ENCODE measurements around the gene SLC1A7.
"Not testable (repeated sequence)": the region's sequence is repeated elsewhere in the genome, so short reads cannot be mapped to it uniquely, and the experiment has no call there.

Gene SLC1A7

DNA sequence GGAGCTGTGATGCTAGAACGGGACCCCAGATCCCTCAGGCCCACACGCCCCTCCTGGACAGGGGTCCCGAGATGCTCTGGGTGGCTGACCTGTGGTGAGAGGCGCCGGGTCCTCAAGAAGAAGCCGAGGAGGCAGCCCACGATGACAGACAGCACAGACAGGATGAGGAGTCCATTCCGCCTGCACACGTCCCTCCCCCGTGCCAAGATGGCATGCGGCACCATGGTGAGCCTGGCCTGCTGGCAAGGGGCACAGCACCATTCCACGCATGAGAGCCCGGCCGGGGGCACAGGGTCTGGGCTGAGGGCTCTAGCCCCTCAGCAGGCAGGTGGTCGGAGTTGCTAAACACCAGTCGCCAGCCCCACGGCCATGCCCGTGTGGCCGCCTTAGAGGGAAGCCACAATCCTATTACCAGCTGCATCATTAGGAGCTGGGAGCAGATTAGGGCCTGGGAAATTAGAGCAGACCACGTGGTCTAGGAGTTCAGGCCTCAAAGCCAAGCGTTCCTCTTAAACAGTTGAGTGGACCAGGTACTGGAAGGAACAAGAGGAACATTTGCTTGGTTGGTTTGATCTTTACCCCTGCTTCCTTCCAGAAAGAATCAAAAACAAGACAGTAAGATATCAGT, at the start of gene SLC1A7:
TSS of gene SLC1A7 (minus strand) at position 413 of the 628 bp plus-strand sequence. CDS start at position 224, 189 bp downstream.
- peaks cover 10% of the 10 kb centered on the region for H3K9me3 Mint-ChIP-seq
- ATAC-seq = no peak
- no peaks in the 10 kb centered on the region for H3K4me1 Mint-ChIP-seq
- no peak within 1 kb of the TSS for H3K4me3 Mint-ChIP-seq
- peaks cover 8% of the 10 kb centered on the region for H3K36me3 Mint-ChIP-seq
- H3K27me3 Mint-ChIP-seq = peaks cover 21% of the 10 kb centered on the region
- H3K27ac Mint-ChIP-seq = no peak within 1 kb of the TSS

DNA sequence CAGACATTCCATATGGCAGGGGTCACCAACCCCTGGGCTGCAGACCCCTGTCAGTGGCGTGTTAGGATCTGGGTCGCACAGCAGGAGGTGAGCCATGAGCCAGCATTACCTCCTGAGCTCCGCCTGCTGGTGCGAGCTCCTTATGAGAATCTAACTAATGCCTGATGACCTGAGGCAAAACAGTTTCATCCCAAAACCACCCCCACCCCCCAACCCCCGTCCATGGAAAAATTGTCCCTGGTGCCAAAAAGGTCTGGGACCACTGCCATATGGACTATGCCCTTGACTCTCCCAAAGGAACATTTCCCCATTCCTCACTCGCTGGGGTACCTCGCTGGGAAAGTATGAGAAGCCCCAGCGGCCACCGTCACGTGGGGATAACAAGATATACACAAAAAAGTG, 47.8 kb upstream of the SLC1A7 start:
- Mint-ChIP-seq H3K9me3 (peaks cover 3% of the 10 kb centered on the region), H3K27me3 (peaks cover 8% of the 10 kb centered on the region), H3K27ac (no peak overlapping the region), H3K4me1 (no peaks in the 10 kb centered on the region), H3K36me3 (no peaks in the 10 kb centered on the region), H3K4me3 (no peak overlapping the region)
- ATAC-seq = no peak

DNA sequence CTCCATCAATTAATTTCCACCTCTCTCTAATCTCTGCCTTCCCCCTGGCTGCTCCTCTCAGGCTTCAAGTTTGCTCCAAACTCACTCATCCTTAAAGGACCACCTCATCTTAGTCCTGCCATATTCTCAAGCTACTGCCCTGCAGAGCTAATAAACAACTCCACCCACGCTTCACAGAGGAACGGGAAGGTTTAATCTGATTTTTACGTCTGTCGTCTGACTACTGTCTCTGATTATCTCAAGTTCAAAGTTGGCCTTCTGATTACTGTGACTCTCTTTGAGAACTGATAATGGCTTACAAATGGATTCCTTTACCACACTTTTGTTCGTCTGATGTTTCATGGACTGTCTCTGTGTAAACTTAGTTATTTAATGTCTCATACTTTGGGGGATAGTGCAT, 46.6 kb upstream of the SLC1A7 start:
- ATAC-seq = no peak
- peaks cover 3% of the 10 kb centered on the region for H3K9me3 Mint-ChIP-seq
- no peaks in the 10 kb centered on the region for H3K36me3 Mint-ChIP-seq
- H3K27me3 Mint-ChIP-seq = peaks cover 8% of the 10 kb centered on the region
- no peak overlapping the region for H3K4me3 Mint-ChIP-seq
- H3K4me1 Mint-ChIP-seq = no peaks in the 10 kb centered on the region
- H3K27ac Mint-ChIP-seq = no peak overlapping the region

DNA sequence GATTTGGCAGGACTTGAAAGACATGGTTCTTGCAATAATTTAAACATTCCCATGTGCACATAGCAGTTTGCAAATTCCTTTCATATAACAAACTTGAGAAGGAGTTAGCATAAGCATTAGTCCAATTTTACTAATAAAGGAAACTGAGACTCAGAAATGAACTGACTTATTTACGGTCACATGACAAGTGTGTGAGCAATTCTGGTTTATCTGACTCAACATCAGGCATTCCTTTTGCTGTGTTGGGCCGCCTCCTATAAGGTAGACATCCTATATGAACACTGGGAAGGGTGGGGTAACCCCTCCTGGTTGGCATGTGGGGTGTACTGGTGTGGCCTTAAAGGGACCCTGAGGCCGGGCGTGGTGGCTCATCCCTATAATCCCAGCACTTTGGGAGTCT, 45.7 kb upstream of the SLC1A7 start:
- no peak for ATAC-seq
- H3K36me3 Mint-ChIP-seq = no peaks in the 10 kb centered on the region
- H3K4me1 Mint-ChIP-seq = no peaks in the 10 kb centered on the region
- peaks cover 8% of the 10 kb centered on the region for H3K27me3 Mint-ChIP-seq
- H3K9me3 Mint-ChIP-seq = peaks cover 3% of the 10 kb centered on the region
- H3K4me3 Mint-ChIP-seq = no peak overlapping the region
- H3K27ac Mint-ChIP-seq = no peak overlapping the region

DNA sequence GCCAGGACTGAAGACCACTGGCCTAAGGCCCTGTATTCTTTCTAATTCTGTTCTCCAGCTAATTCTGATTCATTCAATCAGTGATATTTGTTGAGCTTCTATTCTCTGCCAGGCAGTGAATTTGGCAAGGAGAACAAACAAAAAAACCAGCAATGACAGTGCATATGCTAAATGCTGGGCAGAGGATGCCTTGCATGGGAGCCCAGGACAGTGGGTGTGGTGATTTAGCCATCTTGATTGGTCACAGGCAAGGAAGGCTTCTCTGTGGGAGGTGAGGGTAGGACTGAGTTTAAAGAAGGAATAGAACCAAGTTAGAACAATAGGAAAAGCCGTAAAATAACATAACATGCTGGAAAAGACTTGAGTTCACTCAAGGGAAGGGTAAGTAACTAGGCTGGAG, 45.0 kb upstream of the SLC1A7 start:
- Mint-ChIP-seq H3K27me3 (peaks cover 8% of the 10 kb centered on the region), H3K4me1 (no peaks in the 10 kb centered on the region), H3K9me3 (peaks cover 3% of the 10 kb centered on the region), H3K27ac (no peak overlapping the region), H3K36me3 (no peaks in the 10 kb centered on the region), H3K4me3 (no peak overlapping the region)
- ATAC-seq = no peak

DNA sequence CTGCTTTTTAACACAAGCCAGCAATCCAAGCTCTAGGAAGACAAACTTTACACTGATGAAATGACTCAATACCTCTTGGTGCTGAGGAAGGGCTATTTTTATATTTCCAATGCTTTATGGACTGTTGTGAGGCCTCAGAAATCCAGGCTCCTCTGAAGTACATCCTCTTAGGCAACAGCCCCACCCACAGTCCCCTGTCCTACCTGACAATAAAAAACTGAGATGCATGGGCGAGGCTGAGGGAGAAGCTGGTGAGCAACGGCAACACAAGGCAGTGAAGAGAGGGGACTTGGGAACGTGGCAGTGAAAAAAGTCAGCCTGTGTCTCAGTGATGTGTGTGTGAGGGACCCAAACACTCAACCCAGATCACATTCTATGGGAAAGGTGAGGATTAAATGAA, 44.1 kb upstream of the SLC1A7 start:
- Mint-ChIP-seq H3K27me3 (peaks cover 8% of the 10 kb centered on the region), H3K4me1 (no peaks in the 10 kb centered on the region), H3K36me3 (no peaks in the 10 kb centered on the region), H3K9me3 (no peaks in the 10 kb centered on the region), H3K4me3 (no peak overlapping the region), H3K27ac (no peak overlapping the region)
- no peak for ATAC-seq

DNA sequence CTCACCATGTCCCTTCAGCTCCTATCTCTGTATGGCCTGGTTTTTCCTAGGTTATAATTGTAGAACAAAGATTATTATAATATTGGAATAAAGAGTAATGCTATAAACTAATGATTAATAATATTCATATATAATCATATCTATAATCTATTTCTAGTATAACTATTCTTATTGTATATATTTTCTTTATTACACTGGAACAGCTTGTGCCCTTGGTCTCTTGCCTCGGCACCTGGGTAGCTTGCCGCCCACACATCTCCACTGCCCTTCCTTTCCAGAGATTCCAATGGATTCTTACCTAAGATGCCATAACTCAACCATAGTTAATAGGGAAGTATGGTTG, 43.5 kb upstream of the SLC1A7 start:
- H3K36me3 Mint-ChIP-seq, H3K9me3 Mint-ChIP-seq, ATAC-seq, H3K27me3 Mint-ChIP-seq, H3K4me1 Mint-ChIP-seq, H3K4me3 Mint-ChIP-seq, H3K27ac Mint-ChIP-seq: not testable (repeated sequence)

DNA sequence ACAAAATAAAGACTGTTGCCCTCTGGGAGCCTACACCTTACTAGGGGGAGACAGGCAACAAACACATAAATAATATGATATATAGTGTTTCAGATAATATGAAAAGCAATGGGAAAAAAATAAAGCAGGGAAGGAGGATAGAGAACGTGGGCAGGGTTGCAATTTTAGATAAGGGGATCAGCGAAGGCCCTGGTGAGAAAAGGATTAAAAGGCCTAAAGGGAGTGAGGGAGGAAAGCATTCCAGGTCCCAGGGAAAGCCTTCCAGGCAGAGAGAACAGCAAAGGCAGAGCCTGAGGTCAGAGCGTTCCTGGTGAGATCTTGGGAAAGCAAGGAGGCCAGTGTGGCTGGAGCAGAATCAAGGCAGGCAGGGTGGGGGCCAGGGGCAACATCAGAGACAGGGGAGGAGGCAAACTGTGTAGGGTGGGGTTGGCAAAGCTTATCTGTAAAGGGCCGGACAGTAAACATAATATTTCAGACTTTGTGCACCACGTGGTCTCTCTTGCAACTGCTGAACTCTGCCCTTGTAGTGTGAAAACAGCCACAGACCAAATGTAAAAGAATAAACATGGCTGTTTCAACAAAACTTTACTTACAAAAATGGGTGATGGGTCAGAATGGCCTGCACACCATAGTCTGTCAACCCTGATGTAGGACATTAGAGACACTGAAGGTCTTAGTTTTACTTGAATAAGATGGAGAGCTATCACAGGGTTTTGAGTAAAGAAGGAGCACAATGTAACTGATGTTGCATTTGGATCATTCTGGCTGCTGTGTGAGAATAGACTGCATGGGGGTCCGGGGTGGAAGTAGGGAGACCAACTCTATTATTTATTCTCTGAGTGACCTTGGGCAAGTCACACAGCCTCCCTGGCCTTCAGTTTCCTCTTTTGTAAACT, 40.9 kb upstream of the SLC1A7 start:
- Mint-ChIP-seq H3K36me3 (no peaks in the 10 kb centered on the region), H3K4me1 (no peaks in the 10 kb centered on the region), H3K27me3 (peaks cover 24% of the 10 kb centered on the region), H3K27ac (no peak overlapping the region), H3K9me3 (no peaks in the 10 kb centered on the region), H3K4me3 (no peak overlapping the region)
- no peak for ATAC-seq

DNA sequence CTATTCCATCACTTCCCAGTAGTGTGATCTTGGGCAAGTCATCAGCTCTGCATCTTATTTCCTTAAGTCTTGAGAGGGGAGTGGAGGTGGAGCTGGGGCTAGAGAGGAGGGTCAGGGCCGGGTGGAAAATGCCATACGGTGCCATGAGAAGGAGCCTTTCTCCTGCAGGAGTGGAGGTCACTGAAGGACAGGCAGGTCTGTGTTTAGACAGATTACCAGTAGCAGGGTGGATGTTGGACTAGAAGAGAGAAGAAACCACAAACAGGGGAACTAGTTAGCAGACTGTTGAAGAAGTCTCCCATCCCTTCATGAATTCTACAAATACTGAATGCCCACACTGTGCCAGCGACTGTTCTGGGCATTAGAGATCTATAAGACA, 40.3 kb upstream of the SLC1A7 start:
- Mint-ChIP-seq H3K4me3 (no peak overlapping the region), H3K9me3 (no peaks in the 10 kb centered on the region), H3K36me3 (no peaks in the 10 kb centered on the region), H3K27ac (no peak overlapping the region), H3K27me3 (peaks cover 27% of the 10 kb centered on the region), H3K4me1 (no peaks in the 10 kb centered on the region)
- ATAC-seq = no peak

DNA sequence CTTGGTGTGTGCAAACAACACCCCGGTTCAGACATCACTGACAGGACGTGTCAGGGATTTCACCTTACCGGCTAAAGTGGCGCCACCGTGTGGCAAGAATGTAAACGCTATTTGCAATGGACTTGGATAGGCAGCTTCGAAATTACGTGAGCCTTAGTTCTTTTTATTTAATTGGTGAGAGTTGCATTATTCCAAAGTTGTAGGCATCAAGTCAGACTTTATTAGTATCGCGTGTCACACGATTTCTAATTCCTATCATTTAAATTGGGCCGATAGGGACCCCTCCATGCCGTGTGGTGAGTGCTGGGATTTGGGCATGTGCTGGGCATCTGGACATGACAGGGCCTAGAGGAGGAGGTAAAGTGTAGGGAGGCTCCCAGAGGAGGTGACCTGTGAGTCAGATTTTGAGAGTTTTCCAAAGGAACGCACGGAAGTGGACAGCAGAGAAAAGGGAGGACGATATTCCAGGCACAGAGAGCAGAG, 39.7 kb upstream of the SLC1A7 start:
- Mint-ChIP-seq H3K27ac (no peak overlapping the region), H3K4me3 (no peak overlapping the region), H3K9me3 (no peaks in the 10 kb centered on the region), H3K4me1 (no peaks in the 10 kb centered on the region), H3K36me3 (no peaks in the 10 kb centered on the region), H3K27me3 (peaks cover 32% of the 10 kb centered on the region)
- peak; percentile 63 for ATAC-seq

DNA sequence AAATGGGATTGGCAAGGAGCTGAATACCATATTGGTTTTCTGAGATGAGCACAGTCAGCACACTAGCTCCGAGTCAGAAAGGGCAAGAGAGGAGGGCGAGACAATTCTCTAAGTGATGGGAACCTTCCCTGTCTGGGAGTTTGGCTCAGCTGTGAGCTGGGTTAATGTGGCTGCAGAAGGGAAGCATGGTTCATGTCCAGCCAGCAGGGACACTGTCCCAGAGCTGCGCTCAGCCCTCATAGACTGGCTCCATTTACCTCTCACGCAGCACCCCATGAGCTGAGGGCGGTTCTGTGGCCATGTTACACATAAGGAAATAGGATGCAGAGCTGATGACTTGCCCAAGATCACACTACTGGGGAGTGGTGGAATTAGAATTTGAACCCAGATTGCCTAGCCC, 38.5 kb upstream of the SLC1A7 start:
- Mint-ChIP-seq H3K4me1 (no peaks in the 10 kb centered on the region), H3K4me3 (no peak overlapping the region), H3K9me3 (no peaks in the 10 kb centered on the region), H3K36me3 (no peaks in the 10 kb centered on the region), H3K27me3 (peaks cover 37% of the 10 kb centered on the region), H3K27ac (no peak overlapping the region)
- no peak for ATAC-seq

DNA sequence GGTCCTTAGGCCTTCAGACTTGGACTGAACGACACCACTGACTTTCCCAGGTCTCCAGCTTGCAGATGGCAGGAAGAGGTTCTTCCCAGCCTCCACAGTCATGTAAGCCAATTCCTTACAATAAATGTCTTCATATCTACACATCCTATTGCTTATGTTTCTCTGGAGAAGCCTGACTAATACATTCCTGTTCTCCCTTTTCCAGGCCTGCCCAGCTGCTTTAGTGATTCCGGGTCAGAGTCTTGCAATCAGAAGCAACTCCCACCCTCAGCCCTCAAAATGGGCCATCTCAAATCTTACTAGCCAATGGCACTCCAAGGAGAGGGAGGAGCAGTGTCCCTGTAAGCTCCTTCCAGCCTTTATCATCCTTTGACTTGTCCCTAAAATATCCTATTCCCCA, 37.8 kb upstream of the SLC1A7 start:
- Mint-ChIP-seq H3K27me3 (peaks cover 42% of the 10 kb centered on the region), H3K9me3 (no peaks in the 10 kb centered on the region), H3K4me3 (no peak overlapping the region), H3K36me3 (no peaks in the 10 kb centered on the region), H3K4me1 (no peaks in the 10 kb centered on the region), H3K27ac (no peak overlapping the region)
- ATAC-seq = no peak

DNA sequence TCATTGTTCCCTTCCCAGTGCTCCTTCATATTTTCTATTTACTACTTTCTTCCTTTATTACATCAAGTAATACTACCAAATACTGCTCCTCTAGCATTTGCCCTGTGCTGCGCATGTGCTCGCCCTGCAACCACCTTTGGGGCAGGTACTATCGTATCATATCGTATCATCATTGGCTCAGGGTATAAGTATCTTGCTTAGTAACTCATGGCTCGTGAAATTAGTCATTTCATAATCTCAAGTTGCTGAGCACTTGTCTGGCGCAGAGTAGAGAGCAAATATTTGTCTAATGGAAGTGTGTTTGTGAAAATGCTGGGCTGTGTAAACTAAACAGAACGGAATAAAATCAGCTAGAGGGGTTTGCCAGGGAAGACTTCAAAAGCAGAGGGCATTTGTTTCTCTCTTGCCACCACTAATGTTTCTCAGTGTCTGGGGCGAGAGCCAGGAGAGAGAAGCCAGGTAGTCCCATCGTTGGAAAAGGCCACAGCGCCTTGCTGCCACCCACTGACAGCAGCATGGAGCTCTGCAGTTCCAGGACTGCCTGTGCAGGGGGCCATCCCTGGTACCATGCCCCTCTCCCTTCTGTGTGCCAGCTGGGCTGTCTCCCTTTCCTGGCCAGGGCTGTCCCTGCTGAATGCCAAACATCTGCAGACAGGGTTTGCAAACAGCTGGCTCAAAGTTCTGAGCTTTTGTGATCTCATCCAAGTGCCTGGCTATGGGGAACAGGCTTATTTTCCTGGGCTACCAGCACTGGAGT, 34.2 kb upstream of the SLC1A7 start:
- peaks cover 3% of the 10 kb centered on the region for H3K9me3 Mint-ChIP-seq
- peaks cover 42% of the 10 kb centered on the region for H3K27me3 Mint-ChIP-seq
- H3K4me1 Mint-ChIP-seq = peaks cover 20% of the 10 kb centered on the region
- no peak overlapping the region for H3K4me3 Mint-ChIP-seq
- no peak overlapping the region for H3K27ac Mint-ChIP-seq
- no peaks in the 10 kb centered on the region for H3K36me3 Mint-ChIP-seq
- no peak for ATAC-seq

DNA sequence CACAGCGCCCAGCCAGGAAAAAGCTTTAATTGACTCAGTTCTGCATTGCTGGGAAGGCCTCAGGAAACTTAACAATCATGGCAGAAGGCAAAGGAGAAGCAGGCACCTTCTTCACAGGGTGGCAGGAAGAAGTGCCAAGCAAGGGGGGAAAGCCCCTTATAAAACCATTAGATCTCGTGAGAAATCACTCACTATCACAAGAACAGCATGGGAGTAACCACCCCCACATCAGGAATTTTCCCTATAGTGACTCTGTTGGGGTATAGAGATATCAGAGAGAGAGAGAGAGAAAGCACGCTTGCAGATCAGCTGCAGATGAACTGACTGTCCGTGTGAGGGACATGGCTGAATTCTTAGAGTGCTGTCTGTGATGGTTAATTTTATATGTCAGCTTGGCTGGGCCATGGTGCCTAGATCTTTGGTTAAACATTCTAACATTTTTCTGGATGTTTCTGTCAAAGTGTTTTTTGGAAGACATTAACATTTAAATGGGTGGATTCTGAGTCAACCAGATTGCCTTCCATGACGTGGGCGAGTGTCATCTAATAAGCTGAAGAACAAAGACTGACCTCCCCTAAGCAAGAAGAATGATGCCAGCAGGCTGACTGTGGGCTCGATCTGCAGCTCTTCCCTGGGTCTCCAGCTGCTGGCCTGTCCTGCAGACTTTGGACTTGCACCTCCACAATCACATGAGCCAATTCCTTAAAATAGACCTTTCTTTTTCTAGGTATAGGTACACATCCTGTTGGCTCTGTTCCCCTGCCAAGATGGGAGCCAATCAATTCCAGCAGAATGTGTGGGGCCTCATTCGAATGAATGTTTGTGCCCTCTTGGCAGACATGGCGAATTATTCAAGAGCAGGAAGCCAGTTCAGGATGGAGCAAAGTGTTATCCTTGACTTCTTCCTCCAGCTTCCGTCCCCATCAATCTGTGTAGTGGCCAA, 32.8 kb upstream of the SLC1A7 start:
- peaks cover 39% of the 10 kb centered on the region for H3K27me3 Mint-ChIP-seq
- H3K4me3 Mint-ChIP-seq = no peak overlapping the region
- no peak for ATAC-seq
- H3K27ac Mint-ChIP-seq = no peak overlapping the region
- peaks cover 3% of the 10 kb centered on the region for H3K9me3 Mint-ChIP-seq
- no peaks in the 10 kb centered on the region for H3K36me3 Mint-ChIP-seq
- peaks cover 20% of the 10 kb centered on the region for H3K4me1 Mint-ChIP-seq

All from stimulated activated memory B cell treated with anti-CD40 and anti-IgM and Interleukin-4, amounts not matched to agents 10 μg/mL and 1 μg/mL and 100 μg/mL, for 72 hours (primary cell).